HG02678 (cell line): Measurements from ENCODE around the gene KBTBD2.
"Not testable (repeated sequence)": the region's sequence is repeated elsewhere in the genome, so short reads cannot be mapped to it uniquely, and the experiment has no call there.

Experiments
- ATAC-seq: cut with Tn5 transposase; IDR thresholded peaks from one replicate; pipeline ENCODE4 v1.9.1; 2021; ENCODE audit warnings: mild to moderate bottlenecking, moderate library complexity; ENCODE audit not compliant: unreplicated experiment

Gene KBTBD2

DNA sequence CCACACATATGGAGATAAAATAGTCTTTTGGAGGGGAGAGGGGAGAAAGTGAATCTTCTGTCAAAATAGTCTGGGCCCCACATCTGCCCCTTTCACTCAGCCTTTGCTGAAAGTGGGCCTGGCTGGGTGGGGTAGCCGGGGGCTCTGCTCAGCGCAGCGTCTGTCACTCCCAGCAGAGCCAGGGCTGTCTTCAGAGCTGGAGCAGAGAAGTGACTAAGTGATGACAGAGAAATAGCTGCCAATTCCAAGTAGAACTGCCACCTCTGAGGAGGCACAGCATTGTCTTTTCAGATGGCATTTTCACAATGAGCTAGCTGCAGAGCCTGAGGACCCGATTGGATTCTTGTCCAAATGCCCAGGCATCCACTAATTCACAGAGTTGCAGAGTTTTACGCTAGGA is 34.5 kb downstream of the KBTBD2 start:
- ATAC-seq: not testable (repeated sequence)

DNA sequence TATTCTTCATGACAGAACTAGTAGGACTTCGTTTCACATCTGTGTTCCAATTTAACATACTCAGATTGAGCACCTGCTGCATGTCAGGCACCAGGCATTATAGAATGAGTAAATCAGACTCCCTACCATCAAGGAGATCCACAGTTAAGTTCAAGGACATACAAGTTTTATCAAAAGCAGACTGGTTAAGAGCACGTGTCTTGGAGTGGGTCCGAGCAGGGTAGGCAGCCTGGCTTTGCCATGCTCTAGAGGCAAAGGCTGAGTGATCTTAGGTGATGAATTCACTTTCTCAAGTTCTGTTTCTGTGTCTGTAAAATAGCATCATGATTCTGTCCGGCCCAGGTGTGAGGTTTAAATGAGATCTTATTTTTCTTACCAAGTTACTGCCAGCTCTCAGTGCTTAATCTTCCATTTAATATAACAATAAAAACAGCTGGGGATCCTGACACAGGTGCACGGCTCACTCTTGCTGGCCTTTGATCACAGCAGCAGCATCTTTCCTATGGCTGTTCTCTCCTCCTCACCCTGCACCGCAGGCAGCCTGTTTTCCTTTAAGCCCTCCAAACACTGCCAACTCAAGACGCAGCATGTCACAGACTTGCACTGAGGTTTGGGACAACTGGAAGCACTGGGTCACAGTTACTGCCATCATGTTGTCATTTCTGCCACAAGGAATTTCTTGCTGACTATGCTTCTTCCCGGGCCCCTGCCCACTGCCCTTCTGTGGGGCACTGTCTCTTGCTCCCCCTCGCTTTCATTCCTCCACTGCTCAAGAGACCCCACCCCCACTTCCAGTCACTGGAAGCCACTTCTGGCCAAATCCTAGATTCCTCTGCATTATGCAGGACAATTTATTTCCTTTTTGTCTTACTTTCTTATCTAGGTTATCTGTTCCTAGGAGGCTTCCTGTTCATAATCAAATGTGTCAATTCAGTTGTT is 35.5 kb downstream of the KBTBD2 start:
- ATAC-seq: not testable (repeated sequence)

DNA sequence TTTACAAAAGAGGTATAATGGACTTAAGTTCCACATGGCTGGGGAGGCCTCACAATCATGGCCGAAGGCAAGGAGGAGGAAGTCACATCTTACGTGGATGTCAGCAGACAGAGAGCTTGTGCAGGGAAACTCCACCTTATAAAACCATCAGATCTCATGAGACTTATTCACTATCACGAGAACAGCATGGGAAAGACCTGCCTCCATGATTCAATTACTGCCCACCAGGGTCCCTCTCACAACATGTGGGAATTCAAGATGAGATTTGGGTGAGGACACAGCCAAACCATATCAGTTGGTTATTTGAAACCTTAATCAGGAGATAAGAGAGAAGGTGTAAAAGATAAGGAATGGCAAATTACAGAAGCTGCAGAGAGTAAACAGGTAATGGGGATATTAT is 40.9 kb downstream of the KBTBD2 start:
- ATAC-seq: not testable (repeated sequence)

DNA sequence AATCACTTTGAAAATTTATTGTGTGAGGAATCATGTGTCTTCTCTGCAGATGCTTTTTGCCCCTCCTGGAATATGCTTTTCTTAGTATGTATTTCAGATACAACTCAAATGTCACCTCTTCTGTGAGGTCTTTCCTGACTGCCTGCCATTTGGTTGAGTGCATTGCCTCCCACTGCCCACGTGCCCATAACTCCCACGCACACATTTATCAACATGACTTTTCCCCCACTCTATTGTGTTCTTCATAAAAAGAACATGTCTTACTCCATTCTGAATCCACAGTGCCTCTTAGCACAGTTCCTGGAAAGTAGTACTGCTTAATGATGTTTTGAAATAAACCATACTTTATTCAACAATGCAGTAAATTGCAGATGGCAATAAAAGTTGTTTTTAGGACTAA is 42.9 kb downstream of the KBTBD2 start:
- ATAC-seq: not testable (repeated sequence)

DNA sequence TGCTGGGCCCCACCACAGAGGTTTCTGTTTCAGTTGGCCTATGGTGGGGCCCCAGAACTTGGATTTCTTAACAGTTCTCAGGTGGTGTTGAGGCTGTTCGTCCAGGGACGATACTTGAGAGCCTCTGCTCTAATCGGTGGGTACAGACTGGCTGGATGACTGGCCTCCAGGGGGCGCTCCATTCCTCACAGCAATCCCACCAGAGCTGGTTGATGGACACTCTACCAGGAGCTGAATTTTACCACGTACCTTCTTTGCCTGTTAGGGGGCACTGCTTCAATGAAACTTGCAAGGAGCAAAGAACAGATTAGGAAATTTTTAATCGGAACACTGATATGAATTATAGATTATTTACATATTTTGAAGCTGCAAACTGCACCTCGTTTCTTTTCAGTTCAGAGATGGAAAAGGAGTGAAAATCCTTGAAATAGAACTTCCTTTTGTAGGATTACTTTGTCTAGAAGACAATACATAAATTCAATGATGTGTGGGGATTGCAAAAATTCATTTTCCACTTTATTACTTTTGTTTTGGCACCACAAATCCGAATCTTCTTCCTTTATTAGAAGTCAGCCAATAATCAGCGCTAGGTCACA is 44.8 kb downstream of the KBTBD2 start:
- ATAC-seq: peak; percentile 100

DNA sequence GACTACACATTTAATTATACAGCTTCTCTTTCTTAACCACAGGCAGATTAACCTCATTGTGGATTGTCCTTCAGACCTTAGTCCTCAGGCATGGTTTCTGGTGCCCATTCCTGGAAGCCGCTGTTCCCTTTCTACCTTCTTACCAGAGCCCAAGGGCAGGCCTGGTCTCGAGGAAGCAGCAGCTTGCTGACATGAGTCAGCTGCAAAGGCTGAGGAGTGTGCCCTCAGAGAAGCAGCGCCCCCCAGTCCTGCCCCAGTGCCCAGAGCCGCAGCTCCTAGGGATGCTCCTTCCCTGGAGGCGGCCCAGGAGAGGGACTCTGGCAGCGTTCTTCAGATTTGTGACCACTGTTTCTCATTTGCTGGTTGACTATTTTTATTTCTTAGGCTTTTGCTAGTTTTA is 46.8 kb downstream of the KBTBD2 start:
- not testable (repeated sequence) for ATAC-seq

DNA sequence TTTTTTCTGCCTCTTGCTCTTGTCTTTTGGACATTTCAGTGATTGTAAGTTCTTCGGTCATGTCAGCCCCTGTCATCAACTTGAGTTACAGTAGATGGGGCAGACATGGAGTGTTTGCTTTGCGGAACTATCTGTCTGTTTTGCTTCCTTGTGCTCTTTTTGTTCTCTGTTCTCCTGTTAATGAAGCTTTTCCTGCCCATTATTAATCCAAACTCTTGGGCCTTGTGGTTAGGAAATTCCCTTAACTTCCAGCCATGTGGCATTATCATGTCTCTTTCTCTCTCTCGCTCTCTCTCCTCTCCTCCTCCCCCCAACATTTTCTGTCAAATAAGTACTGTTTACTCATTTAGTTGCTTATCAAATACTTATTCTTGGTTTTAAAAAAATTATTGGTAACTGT is 47.8 kb downstream of the KBTBD2 start:
- not testable (repeated sequence) for ATAC-seq

DNA sequence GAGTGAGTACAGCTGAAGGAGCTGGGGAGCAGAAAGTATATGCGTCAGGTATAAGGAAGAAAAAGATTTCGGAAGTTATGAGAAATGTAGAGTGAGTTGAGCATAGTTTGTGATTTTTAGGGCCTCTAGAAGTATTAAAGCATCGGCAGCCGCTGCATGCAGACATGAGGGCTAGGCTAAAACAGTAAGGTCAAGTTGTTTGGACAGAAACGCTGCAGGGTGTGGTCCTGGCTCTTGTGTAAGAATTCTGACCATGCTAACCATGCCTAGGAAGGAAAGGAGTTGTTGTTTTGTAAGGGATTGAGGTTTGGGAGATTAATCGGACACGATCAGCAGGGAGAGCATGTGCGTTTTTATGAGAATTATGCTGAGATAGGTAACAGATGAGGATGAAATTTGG is 51.7 kb downstream of the KBTBD2 start:
- ATAC-seq: not testable (repeated sequence)

DNA sequence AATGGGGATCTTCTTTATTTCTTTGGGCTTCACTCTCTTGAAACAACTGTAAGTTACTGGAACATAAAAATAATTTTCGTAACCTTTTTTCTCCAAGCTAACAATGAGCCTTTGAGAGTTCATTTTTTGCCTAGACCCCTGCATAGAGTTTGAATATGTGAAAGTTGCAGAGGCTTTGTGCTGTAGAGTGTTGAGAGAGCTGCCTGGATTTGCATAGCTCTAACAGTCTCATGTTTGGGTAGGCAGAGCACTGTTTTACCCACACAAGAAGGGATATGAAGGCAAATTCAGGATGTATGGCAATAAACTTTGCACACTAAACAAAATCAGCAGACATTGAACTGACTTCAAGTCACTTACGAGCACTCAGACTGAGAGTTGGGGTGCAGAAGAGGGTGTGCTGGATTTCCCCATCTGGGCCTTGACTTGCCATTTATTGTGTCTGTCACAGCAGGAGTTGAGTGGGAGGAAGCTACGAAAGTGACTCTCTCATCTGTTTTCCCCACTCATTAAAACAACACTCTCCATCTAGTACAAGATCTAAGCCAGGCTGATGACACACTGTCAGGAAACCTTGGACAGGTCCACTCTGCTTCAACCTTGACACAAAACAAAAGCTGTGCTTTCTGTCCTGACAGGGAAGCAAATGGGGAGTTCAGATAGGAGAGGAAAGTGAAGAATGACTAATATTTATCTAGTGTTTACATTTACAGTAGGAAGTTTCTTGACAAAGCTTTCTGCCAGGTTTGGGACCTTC is 62.4 kb downstream of the KBTBD2 start:
- ATAC-seq: peak; percentile 90
